HG03520 (cell line): ENCODE measurements around the gene DAB2.
"Not testable (repeated sequence)": the region's sequence is repeated elsewhere in the genome, so short reads cannot be mapped to it uniquely, and the experiment has no call there.

Source experiments
- ATAC-seq: cut with Tn5 transposase; IDR thresholded peaks from one replicate; pipeline ENCODE4 v1.9.1; 2021; ENCODE audit warnings: mild to moderate bottlenecking, moderate library complexity; ENCODE audit not compliant: unreplicated experiment

The DAB2 gene

DNA sequence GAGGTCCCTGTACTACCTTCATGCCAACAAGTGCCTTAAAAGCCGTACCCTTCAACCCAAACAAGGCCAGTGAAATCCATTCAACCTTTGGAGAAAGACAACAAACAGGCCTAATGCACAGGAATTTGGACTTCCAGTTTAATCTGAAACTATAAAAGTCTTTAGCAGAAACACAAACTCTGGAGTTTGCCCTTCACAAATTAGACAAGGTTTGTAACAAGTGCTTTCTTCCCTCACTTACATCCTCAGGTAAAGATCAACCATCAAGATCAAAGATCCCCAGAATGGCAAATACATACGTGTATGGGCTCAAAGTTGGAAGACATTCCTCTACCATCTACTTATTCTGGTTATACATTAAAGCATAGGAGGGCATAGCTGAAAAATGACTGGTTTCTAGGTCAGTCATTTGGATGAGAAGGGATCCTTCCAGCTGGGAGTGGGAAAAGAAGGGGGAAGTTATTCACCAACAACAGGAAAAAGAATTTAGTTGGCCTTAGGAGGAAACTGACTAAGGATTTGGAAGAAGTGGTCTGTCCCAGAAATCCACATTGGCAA lies 2.0 kb downstream of the DAB2 start:
- no peak for ATAC-seq

DNA sequence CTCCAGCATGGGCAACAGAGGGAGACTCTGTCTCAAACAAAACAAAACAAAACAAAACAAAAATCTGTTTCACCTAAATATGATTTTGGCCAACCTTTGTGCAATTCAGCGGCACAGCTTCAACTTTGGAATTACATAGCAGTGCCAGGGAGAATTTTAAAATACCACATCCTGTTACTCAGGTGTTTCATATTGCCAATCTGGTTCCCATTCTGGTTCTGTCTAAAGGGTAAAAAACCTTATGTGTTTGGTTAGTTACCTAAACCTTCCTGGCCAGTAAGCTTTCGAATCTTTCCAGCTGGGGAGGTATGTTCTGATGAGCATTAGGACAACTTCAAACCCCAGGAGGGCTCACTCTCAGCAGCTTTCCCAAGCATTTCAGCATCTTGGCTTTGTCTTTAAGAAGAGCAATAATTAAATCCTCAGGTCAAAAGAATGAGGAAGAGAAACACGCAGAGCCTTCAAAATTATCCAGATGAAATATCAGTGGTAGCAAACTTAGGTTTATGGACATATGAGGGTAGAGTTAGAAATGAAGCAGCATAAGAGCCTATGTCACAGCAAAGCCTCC lies 2.7 kb downstream of the DAB2 start:
- ATAC-seq: no peak

DNA sequence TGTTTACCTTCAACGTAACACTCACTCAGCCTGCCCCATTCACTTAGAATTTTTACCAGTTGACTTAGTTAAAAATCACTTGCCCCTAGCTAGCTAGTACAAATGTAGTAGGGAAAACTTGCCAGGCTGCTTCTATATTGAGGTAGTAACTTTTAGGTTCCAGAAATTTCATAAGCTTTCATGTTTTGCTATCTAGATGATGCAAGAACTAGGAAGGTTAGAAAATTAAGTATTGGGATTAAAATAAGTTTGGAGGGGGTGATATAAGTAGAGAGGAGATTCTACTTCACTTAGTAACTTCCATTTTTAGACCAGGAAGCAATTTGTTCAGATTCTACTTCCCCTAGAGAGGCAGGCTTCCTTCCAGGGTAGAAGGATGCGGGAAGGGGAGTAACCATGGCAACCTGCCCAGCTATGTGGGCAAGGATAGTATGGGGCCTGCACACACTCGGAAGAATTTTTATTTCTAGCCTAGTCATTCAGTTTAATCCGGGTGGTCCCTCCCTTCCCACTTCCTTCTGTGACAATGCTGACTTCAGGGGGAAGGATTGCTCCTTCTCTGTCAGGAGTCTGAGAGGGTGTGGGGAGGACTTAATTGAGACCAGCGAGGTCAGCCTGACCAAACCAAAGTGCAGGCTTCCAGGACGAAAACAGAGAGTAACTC lies 4.2 kb downstream of the DAB2 start:
- no peak for ATAC-seq

DNA sequence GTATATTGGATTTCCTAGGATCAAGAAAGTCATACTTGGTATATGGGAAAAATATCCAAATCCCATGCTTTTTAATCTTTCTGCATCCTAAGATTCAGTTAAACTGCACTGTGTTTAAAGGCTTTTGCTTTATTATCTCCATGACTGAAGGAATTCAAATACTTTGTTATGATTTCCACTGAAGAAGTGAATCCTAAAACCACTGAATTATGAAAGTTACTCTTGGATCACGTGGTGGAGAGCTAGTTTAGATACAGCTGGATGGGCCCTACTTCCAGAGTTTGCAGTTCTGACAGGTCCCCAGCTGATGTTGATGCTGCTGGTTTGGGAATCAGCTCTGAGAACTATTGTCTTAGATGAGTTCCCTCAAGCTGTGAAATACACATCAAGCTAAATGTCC lies 5.0 kb downstream of the DAB2 start:
- ATAC-seq: no peak

DNA sequence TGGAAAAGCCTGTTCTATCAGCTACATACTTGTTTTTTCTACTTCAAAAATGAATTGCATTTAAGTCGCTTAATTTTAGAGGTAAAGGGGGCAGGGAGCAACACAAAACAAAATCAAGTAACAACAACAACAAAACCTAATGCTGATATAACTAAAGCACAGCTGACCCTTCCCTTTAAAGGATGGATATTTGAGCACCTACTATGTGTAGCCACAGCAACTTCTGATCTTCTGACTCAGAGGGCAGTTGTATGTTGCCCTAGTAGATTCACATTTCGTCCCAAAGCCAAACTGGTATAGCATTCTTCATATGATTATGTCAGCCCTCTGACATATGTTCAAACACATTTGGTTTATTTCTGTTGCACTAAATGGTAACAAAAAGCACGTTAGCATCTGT lies 6.8 kb downstream of the DAB2 start:
- ATAC-seq: no peak

DNA sequence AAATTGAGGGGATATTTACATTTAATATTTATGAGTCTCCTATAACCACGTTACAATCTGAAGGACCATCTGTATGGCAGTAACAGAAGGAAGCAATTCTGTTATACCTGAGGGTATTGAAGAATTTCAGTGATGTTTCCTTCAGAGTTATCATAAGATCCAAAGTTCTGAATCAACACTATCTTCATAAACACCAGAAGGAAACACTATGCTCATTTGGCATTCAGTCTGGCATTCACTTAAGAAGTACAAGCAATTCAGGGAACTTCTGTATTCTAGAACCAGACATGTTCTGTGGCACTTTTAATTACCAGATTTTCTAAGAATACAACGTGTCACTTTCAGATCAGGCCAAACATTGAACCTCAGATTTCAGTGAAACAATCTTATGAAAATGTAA lies 9.6 kb downstream of the DAB2 start:
- no peak for ATAC-seq

DNA sequence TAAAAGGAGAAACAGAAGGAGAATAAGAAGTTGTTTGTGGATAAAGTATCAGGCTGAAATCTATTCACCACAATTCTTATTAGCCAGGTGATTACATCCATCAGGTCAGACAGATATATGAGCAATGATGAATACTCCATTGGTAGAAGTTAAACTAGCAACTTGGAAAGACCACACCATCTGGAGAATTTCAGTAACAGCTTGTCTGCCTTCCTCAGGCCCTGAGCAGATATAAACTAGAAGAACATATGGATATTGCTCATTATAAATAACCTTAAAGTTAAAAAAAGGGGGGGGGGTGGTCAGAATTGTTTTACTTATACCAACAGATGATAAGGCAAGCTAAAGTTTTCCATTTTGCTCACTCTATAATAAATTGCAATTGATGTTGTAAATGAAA lies 10.4 kb downstream of the DAB2 start:
- no peak for ATAC-seq

DNA sequence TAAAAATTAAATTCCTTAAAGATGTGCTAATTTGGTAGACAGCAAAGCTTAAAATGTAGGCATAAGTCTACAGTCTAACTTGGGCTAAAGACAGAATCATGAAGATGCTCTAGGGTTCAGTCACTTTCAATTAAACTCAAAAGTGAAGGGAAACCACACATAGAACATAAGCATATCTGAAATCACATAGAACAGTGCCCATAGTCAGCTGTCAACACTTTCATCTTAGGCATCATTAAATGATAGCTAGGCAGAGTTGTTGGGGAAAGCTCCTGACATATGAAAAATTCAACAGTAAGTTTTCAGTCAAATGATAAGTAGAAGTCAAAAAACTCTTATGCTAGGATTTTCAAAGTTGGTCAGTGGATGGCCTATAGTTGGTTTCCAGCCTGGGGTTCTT lies 11.0 kb downstream of the DAB2 start:
- no peak for ATAC-seq

DNA sequence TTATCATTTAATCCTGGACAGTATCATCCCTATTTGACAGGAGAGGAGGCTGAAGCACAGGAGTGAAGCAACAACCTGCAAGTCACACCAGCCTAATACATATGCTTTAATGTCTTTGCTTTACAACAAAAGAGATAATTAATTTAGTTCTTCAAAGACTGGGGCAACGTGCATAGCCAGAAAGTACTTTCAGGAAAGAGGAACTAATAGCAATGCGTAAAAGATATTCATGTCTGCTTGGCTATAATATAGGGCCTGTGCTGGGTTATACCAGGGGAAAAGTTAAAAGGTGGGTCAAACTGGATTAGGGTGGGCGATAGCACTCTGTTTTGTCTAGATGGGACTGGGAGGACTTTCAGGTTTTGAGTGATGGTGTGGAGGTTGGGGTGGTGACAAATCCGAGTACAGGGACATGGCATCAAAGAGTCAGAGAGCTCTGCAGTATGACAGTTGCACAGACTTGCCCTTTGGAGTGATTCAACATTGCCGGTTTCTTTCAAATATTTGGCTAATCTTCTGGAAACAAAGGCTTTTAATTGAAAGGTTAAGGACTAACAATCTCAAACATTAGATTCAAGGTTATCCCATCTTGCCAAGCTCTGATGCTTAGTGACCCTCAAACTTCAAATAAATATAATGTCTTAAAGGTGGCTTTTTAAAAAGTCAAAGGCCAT lies 11.9 kb downstream of the DAB2 start:
- no peak for ATAC-seq

DNA sequence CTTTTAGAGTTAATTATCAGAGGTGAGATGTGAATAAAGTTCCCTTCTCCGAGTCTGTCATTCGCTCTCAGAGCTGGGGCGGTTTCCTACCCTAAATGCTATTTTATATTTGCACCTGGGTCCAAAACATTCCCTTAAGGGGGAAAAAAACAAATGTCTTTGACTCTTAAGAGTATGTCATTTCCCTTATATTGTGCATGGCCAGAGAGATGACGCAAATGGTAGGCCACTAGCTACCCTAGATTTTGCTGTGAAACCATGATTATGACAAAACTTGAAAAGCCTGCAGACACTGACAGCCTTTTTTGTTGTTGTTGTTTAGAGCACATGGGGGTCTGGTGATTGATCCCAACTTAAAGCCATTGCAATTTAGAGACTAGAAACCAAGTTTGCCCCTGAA lies 12.8 kb downstream of the DAB2 start:
- ATAC-seq: no peak

DNA sequence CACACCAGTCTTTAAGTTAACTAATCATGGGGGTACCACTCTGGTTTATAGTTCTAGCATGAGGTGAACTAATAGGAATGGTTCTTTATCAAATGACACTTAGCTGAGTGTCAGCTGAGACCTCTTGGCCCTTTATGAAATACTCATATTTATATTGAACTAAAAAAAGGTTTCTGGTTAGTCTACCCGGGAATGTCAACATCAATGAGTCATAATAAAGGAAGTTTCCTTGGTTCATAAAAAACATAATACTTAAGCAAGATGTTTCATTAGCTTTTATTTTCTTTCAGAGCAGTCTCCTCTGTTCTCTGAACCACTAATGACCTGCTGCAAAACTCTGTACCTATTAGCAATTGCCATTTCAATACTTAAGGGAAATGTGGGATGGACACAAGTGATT lies 13.7 kb downstream of the DAB2 start:
- ATAC-seq: no peak

DNA sequence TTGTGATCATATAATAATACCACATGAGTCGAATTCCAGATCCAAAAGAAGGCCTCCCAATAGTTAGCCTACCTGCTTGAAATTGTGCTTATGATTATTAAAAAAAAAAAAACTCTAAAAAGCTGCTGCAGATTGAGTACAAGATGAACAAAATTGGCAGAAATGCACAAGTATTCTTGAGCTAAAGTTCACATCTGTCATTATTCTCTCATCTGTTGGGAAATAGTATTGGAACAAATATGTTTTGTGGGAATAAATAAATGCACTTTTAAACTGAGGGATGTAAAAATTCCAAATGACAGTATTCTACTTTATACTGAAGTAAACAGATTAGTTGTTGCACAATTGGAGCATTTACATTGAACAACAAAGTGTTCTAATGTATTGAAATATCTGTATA lies 15.7 kb downstream of the DAB2 start:
- ATAC-seq: no peak

DNA sequence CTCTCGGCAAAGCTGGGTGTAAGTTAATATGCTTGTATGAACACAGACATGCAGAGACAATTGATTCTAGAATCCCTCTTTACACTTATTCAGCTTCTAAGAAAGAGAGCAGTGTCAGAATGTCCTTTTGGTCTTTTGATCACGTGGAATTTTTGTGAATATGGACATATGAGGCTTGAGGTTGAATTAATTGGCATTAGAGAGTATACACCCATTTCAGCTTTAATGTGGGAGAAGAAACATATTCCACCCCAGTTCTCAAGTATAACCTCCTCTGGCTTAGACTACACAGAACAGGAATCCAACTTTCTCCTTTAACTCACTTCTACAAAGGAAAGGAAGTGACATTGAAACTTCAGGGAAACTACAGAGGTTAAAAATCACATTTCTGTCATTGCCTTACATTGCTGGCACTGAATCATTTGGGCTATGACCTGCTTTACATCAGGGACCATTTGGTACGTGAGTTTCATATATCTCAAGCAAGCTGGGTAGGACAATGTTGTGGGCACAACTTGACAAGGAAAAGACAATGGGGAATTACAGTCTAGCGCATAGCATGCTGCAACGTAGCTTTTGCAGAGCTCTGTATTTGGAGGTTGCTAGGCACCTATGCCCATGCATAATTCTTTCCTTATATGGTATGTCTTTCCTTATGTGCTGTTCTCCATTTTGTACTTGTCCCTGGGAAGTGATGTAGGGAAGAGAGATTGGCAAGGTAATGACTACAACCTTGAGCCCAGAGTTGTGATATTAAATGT lies 19.5 kb downstream of the DAB2 start:
- no peak for ATAC-seq

DNA sequence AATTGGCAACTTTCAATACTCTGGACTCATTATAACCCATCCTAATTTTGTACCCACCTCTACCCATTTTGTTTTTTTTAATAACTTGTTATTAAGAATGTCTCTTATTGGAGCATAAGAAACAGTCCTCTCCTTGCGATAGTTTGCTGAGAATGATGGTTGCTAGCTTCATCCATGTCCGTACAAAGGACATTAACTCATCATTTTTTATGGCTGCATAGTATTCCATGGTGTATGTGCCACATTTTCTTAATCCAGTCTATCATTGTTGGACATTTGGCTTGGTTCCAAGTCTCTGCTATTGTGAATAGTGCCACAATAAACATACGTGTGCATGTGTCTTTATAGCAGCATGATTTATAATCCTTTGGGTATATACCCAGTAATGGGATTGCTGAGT lies 21.0 kb downstream of the DAB2 start:
- not testable (repeated sequence) for ATAC-seq

DNA sequence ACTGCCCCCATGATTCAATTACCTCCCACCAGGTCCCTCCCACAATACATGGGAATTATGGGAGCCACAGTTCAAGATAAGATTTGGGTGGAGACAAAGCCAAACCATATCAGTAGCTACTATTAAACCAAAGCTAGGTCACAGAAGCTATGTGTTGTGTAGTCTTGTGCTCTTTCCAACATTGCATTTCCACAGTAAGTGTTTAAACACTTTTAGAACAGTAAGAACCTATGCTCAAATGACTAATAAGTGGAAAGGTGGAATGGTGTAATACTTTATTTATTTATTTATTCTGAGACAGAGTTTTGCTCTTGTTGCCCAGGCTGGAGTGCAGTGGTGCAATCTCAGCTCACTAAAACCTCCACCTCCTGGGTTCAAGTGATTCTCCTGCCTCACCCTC lies 22.6 kb downstream of the DAB2 start:
- not testable (repeated sequence) for ATAC-seq

DNA sequence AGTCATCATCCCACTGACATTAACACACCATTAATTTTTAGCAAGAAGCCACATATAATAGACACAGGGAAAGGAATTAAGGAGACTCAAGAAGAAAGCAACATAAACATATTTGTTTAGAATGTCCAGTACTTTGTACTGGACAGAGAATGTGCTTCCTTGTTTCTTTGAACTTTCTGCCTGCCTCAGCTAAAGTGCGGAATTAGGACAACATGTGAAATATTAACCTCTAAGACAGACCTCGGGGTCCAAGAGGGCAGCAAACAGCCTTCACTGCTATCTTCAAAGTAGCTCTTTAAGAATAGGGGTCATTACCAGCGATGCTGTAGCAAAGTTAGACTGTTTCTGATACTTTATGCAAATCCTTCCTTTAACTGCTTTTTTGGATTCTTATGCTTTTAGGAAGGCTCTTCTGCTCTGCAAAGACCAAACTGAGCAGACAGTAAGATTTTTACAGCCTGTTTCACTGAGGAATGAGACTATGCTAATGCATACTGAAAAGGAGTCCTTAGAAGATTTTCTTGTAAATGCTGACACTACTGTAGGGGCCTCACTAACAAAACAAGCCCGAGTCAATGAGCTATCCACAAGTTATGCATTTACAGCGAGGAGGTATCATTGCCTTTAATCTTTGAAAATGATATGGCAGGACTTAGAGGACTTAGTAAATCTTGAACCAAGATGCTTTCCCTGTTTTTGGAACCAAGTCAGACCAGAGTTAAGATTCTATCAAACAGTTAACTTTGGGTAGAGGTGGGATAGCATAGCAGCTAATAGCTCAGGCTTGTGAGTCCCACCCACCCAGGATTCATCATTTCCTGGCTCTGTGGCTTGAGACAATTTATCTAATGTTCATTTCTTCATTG lies 23.8 kb downstream of the DAB2 start:
- no peak for ATAC-seq

DNA sequence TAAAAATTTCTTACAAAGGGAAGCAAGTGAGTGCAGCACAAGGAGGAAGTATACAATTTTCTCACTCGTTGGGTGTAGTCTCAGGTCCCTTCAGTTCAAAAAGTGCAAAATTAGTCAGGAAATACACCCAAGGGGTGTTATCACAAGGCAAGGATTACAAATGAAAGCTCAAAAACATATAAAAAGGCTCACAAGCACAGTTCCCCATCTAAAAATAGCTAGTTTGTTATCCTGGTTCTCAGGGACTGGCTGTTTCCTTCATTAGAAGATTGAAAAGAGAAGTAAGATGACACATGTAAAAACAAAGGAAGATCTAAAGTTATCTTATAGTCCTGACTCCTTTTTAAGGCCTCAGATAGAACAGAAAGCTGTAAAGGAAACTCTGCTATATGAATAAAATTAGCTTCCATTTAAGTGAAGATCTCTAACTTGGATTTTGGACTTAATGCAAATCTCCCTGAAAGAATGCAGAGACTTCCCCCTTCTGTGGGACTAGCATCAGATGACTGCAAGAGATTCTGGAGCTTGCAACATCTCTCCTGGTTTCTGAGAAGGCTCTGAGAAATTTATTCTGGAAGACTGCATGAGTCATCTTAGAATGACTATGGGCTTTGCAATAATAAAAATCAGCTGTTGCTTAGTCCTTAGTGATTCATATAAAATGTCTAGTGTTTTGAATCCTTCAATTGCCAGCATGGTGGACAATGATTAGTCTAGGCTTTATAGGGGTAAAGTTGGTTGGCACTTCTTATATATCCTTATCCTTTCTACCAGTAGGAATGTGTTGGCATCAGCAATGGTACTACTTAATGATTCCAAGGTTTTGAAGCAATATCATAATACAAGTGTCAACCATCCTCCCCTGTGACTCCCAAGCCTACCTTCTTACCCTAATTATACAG lies 25.4 kb downstream of the DAB2 start:
- no peak for ATAC-seq

DNA sequence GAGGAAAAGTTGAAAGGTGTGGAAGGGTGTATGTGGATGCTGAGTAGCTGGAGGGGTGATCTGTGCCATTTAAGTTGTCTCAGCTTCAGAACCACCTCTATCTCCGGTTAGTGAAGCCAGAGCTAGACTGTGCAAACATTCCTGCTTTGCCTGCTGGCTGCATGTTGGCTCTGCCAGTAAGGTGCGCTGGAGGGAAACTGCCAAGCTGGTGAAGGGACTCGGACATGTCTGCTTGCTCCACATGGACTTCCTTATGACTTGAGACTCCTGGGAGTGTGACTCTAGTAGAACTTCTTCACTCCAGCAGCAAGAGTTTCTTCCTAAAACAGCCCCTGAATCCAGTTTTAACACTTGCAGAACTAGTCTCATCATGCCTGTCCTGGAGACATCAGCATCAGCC lies 27.9 kb downstream of the DAB2 start:
- no peak for ATAC-seq

DNA sequence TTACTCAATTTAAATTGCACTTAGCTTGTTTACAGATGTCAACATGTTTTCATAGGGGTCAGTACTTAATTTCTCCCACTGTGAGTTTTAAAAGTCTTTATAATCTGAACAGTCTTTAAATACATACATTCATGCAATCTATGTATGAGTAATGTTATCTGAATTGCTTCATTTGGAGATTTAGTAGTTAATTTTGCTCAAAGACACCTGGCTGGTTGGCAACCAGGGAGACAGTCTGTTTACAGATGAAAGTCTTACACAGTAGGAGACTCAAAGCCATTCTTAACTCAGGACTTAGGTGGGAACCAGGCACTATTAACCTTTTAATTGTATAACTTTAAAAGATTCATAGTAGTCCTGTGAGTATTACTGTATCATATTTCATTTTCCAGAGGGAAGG lies 29.3 kb downstream of the DAB2 start:
- no peak for ATAC-seq

DNA sequence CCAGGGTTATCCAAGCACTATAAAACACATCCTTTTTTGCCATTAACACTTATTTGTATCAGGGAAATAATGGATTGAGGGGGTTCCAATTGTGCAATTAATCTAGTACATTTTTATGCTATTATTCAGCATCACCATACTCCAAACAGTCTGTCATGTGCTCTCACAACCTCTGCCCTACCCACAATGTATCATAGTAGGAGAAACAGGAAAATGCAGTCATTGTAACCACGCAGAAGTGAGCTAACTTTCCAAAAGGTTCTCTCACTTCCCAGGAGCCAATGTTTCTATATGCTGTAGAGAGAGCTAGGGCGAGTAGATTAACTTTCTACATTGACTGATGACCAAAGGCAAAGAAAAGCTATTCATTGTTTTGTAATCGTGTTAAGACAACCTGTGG lies 29.8 kb downstream of the DAB2 start:
- no peak for ATAC-seq
